Muscle of leg (tissue), 11 donors: Measurements from ENCODE around the gene EXPH5. TPM values are rescaled to one million over a fixed set of nuclear protein-coding genes. Genes with fewer than 3 reads are reported as not detected.

ENCODE experiments used
- DNase-seq: peaks from one replicate; pipeline ENCODE4 v3.0.0; 2013
- H3K27ac ChIP-seq: one replicate; pipeline ENCODE4 v1.5.1; 2013; ENCODE audit warnings: mild to moderate bottlenecking, low read length, control low read depth
- H3K27me3 ChIP-seq: one replicate; pipeline ENCODE4 v1.6.1; 2013; ENCODE audit warnings: low read length; ENCODE audit not compliant: control insufficient read depth, insufficient read depth
- H3K36me3 ChIP-seq: one replicate; pipeline ENCODE4 v1.6.1; 2013; ENCODE audit warnings: low read length; ENCODE audit not compliant: control insufficient read depth, insufficient read depth
- H3K4me1 ChIP-seq: one replicate; pipeline ENCODE4 v1.6.1; 2013; ENCODE audit warnings: low read length; ENCODE audit not compliant: control insufficient read depth, insufficient read depth
- H3K4me3 ChIP-seq: one replicate; pipeline ENCODE4 v1.5.1; 2013; ENCODE audit warnings: low read length, control low read depth
- H3K9me3 ChIP-seq: replicated peaks from 2 replicates; pipeline ENCODE4 v1.6.1; 2013; ENCODE audit warnings: low read depth, low read length; ENCODE audit not compliant: control insufficient read depth
- WGBS: methylation state at CpG from one replicate; pipeline ENCODE4 v1.1.5; 2013; ENCODE audit warnings: missing lambda C conversion rate; ENCODE audit not compliant: insufficient coverage; 5-methylcytosine and 5-hydroxymethylcytosine counted together
- polyA plus RNA-seq, 8 donors: library from polyadenylated mRNA; unstranded; fragments of 120-200 nt; gene quantifications; one replicate each; pipeline versions ENCODE4 v1.2.1 to v1.2.3, GENCODE V29; 2013; ENCODE audit warnings: inconsistent platforms in 1 of 8, low replicate concordance in 1 of 8; ENCODE audit not compliant: insufficient read length in 8 of 8, insufficient read depth in 1 of 8
- total RNA-seq: library from RNA; stranded (reverse); fragments of 120-200 nt; gene quantifications from one replicate; pipeline ENCODE4 v1.2.4, GENCODE V29; 2013

Gene EXPH5
- total and polyA plus RNA-seq, 9 donors, result 0.15 to 1.4 (median 0.44) TPM

GRCh38 chr11:108543316-108543964 lies 50.1 kb downstream of the EXPH5 start:
- Histone ChIP-seq H3K4me1 (no peaks in the 10 kb centered on the region), H3K27ac (no peak overlapping the region), H3K27me3 (no peaks in the 10 kb centered on the region), H3K4me3 (no peak overlapping the region), H3K36me3 (no peaks in the 10 kb centered on the region), H3K9me3 (no peaks in the 10 kb centered on the region)
- DNase-seq, result no peak
- 74% methylated on average over 5 of the region's 5 CpGs for WGBS

GRCh38 chr11:108541531-108541930 lies 52.0 kb downstream of the EXPH5 start:
- no peaks in the 10 kb centered on the region for H3K9me3 ChIP-seq
- H3K27me3 ChIP-seq, result no peaks in the 10 kb centered on the region
- H3K4me1 ChIP-seq, result no peaks in the 10 kb centered on the region
- no peak overlapping the region for H3K4me3 ChIP-seq
- no peak for DNase-seq
- no peaks in the 10 kb centered on the region for H3K36me3 ChIP-seq
- no peak overlapping the region for H3K27ac ChIP-seq

- H3K9me3 ChIP-seq, result no peaks in the 10 kb centered on the region
- no peaks in the 10 kb centered on the region for H3K27me3 ChIP-seq
- no peaks in the 10 kb centered on the region for H3K4me1 ChIP-seq
- no peaks in the 10 kb centered on the region for H3K36me3 ChIP-seq
- no peak overlapping the region for H3K4me3 ChIP-seq
- WGBS, result no CpG with 5 or more reads among the region's 4 CpGs
- no peak overlapping the region for H3K27ac ChIP-seq
- DNase-seq, result no peak
Measured at GRCh38 chr11:108538502-108538901, 55.1 kb downstream of the EXPH5 start.

GRCh38 chr11:108538022-108538424 lies 55.5 kb downstream of the EXPH5 start:
- no peak overlapping the region for H3K27ac ChIP-seq
- no peak for DNase-seq
- no peaks in the 10 kb centered on the region for H3K27me3 ChIP-seq
- H3K4me3 ChIP-seq, result no peak overlapping the region
- H3K9me3 ChIP-seq, result no peaks in the 10 kb centered on the region
- 0% methylated on average over 1 of the region's 8 CpGs for WGBS
- no peaks in the 10 kb centered on the region for H3K36me3 ChIP-seq
- H3K4me1 ChIP-seq, result no peaks in the 10 kb centered on the region

GRCh38 chr11:108536783-108537182 lies 56.8 kb downstream of the EXPH5 start:
- DNase-seq, result no peak
- Histone ChIP-seq H3K9me3 (no peaks in the 10 kb centered on the region), H3K4me1 (no peaks in the 10 kb centered on the region), H3K27ac (no peak overlapping the region), H3K36me3 (no peaks in the 10 kb centered on the region), H3K27me3 (no peaks in the 10 kb centered on the region), H3K4me3 (no peak overlapping the region)
- no CpG with 5 or more reads among the region's 5 CpGs for WGBS

- H3K36me3 ChIP-seq, result no peaks in the 10 kb centered on the region
- no peaks in the 10 kb centered on the region for H3K27me3 ChIP-seq
- no peak overlapping the region for H3K27ac ChIP-seq
- H3K4me3 ChIP-seq, result no peak overlapping the region
- H3K4me1 ChIP-seq, result no peaks in the 10 kb centered on the region
- 78% methylated on average over 4 of the region's 6 CpGs for WGBS
- H3K9me3 ChIP-seq, result no peaks in the 10 kb centered on the region
- no peak for DNase-seq
Measured at GRCh38 chr11:108535384-108535955, 58.1 kb downstream of the EXPH5 start.

GRCh38 chr11:108534274-108534882 lies 59.2 kb downstream of the EXPH5 start:
- Histone ChIP-seq H3K4me1 (no peaks in the 10 kb centered on the region), H3K9me3 (no peaks in the 10 kb centered on the region), H3K4me3 (no peak overlapping the region), H3K27ac (no peak overlapping the region), H3K27me3 (no peaks in the 10 kb centered on the region), H3K36me3 (no peaks in the 10 kb centered on the region)
- no peak for DNase-seq
- WGBS, result no CpG with 5 or more reads among the region's 2 CpGs

- 96% methylated on average over 4 of the region's 5 CpGs for WGBS
Measured at GRCh38 chr11:108530426-108530825, 63.1 kb downstream of the EXPH5 start.

GRCh38 chr11:108527382-108527781 lies 66.2 kb downstream of the EXPH5 start:
- H3K27me3 ChIP-seq, result no peaks in the 10 kb centered on the region

More at GRCh38 chr11:108530426-108530825, 63.1 kb downstream of the EXPH5 start:
- no peak for DNase-seq
- Histone ChIP-seq H3K27me3 (no peaks in the 10 kb centered on the region), H3K4me3 (no peak overlapping the region), H3K9me3 (no peaks in the 10 kb centered on the region), H3K36me3 (no peaks in the 10 kb centered on the region), H3K4me1 (no peaks in the 10 kb centered on the region), H3K27ac (no peak overlapping the region)

GRCh38 chr11:108525161-108525560 lies 68.4 kb downstream of the EXPH5 start:
- Histone ChIP-seq H3K27ac (no peak overlapping the region), H3K27me3 (no peaks in the 10 kb centered on the region), H3K4me3 (no peak overlapping the region), H3K9me3 (no peaks in the 10 kb centered on the region), H3K36me3 (no peaks in the 10 kb centered on the region), H3K4me1 (no peaks in the 10 kb centered on the region)
- WGBS, result 80% methylated on average over 1 of the region's 1 CpG
- DNase-seq, result no peak

More at GRCh38 chr11:108527382-108527781, 66.2 kb downstream of the EXPH5 start:
- no peak overlapping the region for H3K4me3 ChIP-seq
- H3K27ac ChIP-seq, result no peak overlapping the region
- no peaks in the 10 kb centered on the region for H3K36me3 ChIP-seq
- H3K9me3 ChIP-seq, result no peaks in the 10 kb centered on the region
- no peaks in the 10 kb centered on the region for H3K4me1 ChIP-seq
- WGBS, result 76% methylated on average over 4 of the region's 6 CpGs
- DNase-seq, result no peak
